Esophagus muscularis mucosa (tissue), 4 donors: ENCODE measurements around the gene HPX.

ENCODE experiments used
- CTCF ChIP-seq, 3 experiments: fragments of 200-600 bp in 2 of 3; fragments of 450-650 bp in 1 of 3; sonication (generic) in 2 of 3; IDR thresholded peaks; one replicate each; pipeline ENCODE4 v1.5.1; 2017 to 2019; ENCODE audit warnings: antibody characterized with exemption in 3 of 3, mild to moderate bottlenecking in 2 of 3, moderate library complexity in 1 of 3
- EP300 ChIP-seq: sonication (generic); formaldehyde crosslinking; IDR thresholded peaks from one replicate; pipeline ENCODE4 v1.6.1; 2017; ENCODE audit warnings: antibody characterized with exemption
- POLR2A ChIP-seq: fragments of 450-650 bp; IDR thresholded peaks from one replicate; pipeline ENCODE4 v1.6.1; 2017; ENCODE audit warnings: antibody characterized with exemption, moderate library complexity, mild to moderate bottlenecking, low read depth
- POLR2AphosphoS5 ChIP-seq, 2 donors: sonication (generic); formaldehyde crosslinking; IDR thresholded peaks; one replicate each; pipeline ENCODE4 v1.6.1; 2017; ENCODE audit warnings: antibody characterized with exemption in 2 of 2

- no peak for TF ChIP-seq CTCF (IDR thresholded peaks at IDR 0.05)
- no peak for TF ChIP-seq EP300
- TF ChIP-seq POLR2AphosphoS5 (IDR thresholded peaks at IDR 0.05) = peak; percentile 59 to 67
- TF ChIP-seq POLR2A = no peak
These were observed 28.1 kb upstream of the HPX start for GRCh38 chr11:6468712-6469495.
